OCI-LY7 (cell line): Measurements from ENCODE around the gene CCDC9B. TPM values are rescaled to one million over a fixed set of nuclear protein-coding genes. Genes with fewer than 3 reads are reported as not detected.

Source experiments
- Bru-seq: library from RNA; stranded (reverse); fragments of 400-500 nt; gene quantifications from one replicate; lab custom pipeline; 2021; lab: Mats Ljungman, UMichigan
- BruChase-seq, 2 experiments: library from RNA; stranded (reverse); fragments of 400-500 nt; gene quantifications; one replicate each; lab custom pipeline; 2021; lab: Mats Ljungman, UMichigan
- BruUV-seq: library from RNA; stranded (reverse); fragments of 400-500 nt; replicated peaks from 2 replicates; lab custom pipeline; 2021; lab: Mats Ljungman, UMichigan
- CTCF ChIA-PET: fragments of 300-600 bp; sonication (Branson Sonifier 250); formaldehyde crosslinking; loops from one replicate; lab custom pipeline; 2022; ENCODE audit warnings: antibody characterized with exemption; ENCODE audit not compliant: unreplicated experiment; lab: Charles Lee
- POLR2A ChIA-PET: fragments of 300-600 bp; sonication (Branson Sonifier 250); formaldehyde crosslinking; loops from one replicate; lab custom pipeline; 2022; ENCODE audit warnings: antibody characterized with exemption; lab: Charles Lee
- DNase-seq: peaks from one replicate; pipeline ENCODE4 v3.0.0-alpha.2; 2015; ENCODE audit warnings: low spot score
- H2AFZ ChIP-seq: fragments of 200-600 bp; sonication (generic), shearing (Covaris generic); 2 replicates; pipeline ENCODE4 v1.6.1; 2014; ENCODE audit warnings: mild to moderate bottlenecking, antibody characterized with exemption, low read length, moderate library complexity
- H3K27ac ChIP-seq: fragments of 200-600 bp; sonication (generic); 2 replicates; pipeline ENCODE4 v1.5.1; 2014; ENCODE audit warnings: mixed run types, low read depth, mild to moderate bottlenecking, moderate library complexity, low read length, inconsistent platforms; ENCODE audit not compliant: poor library complexity, severe bottlenecking
- H3K36me3 ChIP-seq: fragments of 200-600 bp; sonication (generic); 2 replicates; pipeline ENCODE4 v1.6.1; 2014; ENCODE audit warnings: mild to moderate bottlenecking, antibody characterized with exemption, low read length, moderate library complexity, mixed read lengths; ENCODE audit not compliant: insufficient read depth
- H3K4me1 ChIP-seq: fragments of 200-600 bp; sonication (generic); 2 replicates; pipeline ENCODE4 v1.5.1; 2014; ENCODE audit warnings: mild to moderate bottlenecking, low read length; ENCODE audit not compliant: insufficient read depth, poor library complexity, severe bottlenecking
- H3K4me2 ChIP-seq: fragments of 200-600 bp; sonication (generic); 2 replicates; pipeline ENCODE4 v1.6.1; 2014; ENCODE audit warnings: mild to moderate bottlenecking, low read length
- H3K4me3 ChIP-seq: fragments of 200-600 bp; sonication (generic); 2 replicates; pipeline ENCODE4 v1.5.1; 2014; ENCODE audit warnings: mild to moderate bottlenecking, low read depth, low read length; ENCODE audit not compliant: poor library complexity, severe bottlenecking
- H3K79me2 ChIP-seq: fragments of 200-600 bp; sonication (generic); 2 replicates; pipeline ENCODE4 v1.6.1; 2016; ENCODE audit warnings: low read depth, mild to moderate bottlenecking, low read length, moderate library complexity, mixed read lengths; ENCODE audit not compliant: insufficient read depth
- H3K9me2 ChIP-seq: fragments of 200-600 bp; sonication (generic); 2 replicates; pipeline ENCODE4 v1.6.1; 2016; ENCODE audit warnings: mild to moderate bottlenecking, low read length, mixed read lengths; ENCODE audit not compliant: insufficient read depth
- H3K9me3 ChIP-seq: fragments of 200-600 bp; sonication (generic); 2 replicates; pipeline ENCODE4 v1.6.1; 2014; ENCODE audit warnings: mild to moderate bottlenecking, mixed run types, low read length, mixed read lengths
- H4K20me1 ChIP-seq: fragments of 200-600 bp; sonication (generic); 2 replicates; pipeline ENCODE4 v1.6.1; 2014; ENCODE audit warnings: mild to moderate bottlenecking, antibody characterized with exemption, low read length, moderate library complexity, mixed read lengths; ENCODE audit not compliant: insufficient read depth
- CTCF ChIP-seq: fragments of 200-600 bp; sonication (generic); conservative IDR thresholded peaks from 2 replicates; pipeline ENCODE4 v1.5.1; 2014; ENCODE audit warnings: mild to moderate bottlenecking, antibody characterized with exemption, low read length, moderate library complexity, mixed read lengths
- EZH2phosphoT487 ChIP-seq: fragments of 200-600 bp; sonication (generic); IDR thresholded peaks from 2 replicates; pipeline ENCODE4 v1.6.1; 2018; ENCODE audit warnings: low read depth, borderline replicate concordance, mild to moderate bottlenecking, mixed run types, antibody characterized with exemption, low read length, moderate library complexity, mixed read lengths
- intact Hi-C: fragments of 100-400 bp; cut with micrococcal nuclease; formaldehyde crosslinking; loops from one replicate; pipeline ENCODE4 v1.10.0; 2022; ENCODE audit not compliant: unreplicated experiment
- long read RNA-seq: library from polyadenylated mRNA; stranded (forward); transcript quantifications from one replicate; pipeline ENCODE4 v2.0.0, GENCODE V29; 2022
- total RNA-seq, 2 experiments: library from RNA; depleted of rRNA in 1 of 2; stranded (reverse); fragments of >200 nt in 1 of 2; shearing (Covaris generic) in 1 of 2; gene quantifications; 2 replicates each; pipeline ENCODE4 v1.2.3, GENCODE V29; 2014 to 2022

The CCDC9B gene
- total RNA-seq (2014; rRNA removed; shearing (Covaris generic)), result 0.15 TPM in 1 of 2 replicates, not detected in the other
- 1.4 TPM in 2 replicates for total RNA-seq (2022)
- Bru-seq, nascent RNA, result percentile 16 among the genes with signal in this experiment
- BruChase-seq, experiment 1, labeled RNA remaining after a 6-hour chase, result percentile 14 among the genes with signal in this experiment
- BruChase-seq, experiment 2, labeled RNA remaining after a 2-hour chase, result percentile 19 among the genes with signal in this experiment
- long read RNA-seq, partial matches to known transcripts, result 1 of 1 reads
- long read RNA-seq, other reads (novel, unspliced or antisense), result 0 of 1 reads

GRCh38 chr15:40340740-40341400 is at the start of gene CCDC9B:
CCDC9B (minus strand) TSS chr15:40340939; CDS start chr15:40340819, 120 bp downstream.
- Histone ChIP-seq H3K79me2 (no peaks in the 10 kb centered on the region), H3K4me3 (no peak within 1 kb of the TSS), H3K4me1 (peaks cover 9% of the 10 kb centered on the region), H3K9me2 (no peaks in the 10 kb centered on the region), H3K36me3 (no peaks in the 10 kb centered on the region), H2AFZ (no peak within 1 kb of the TSS), H4K20me1 (no peaks in the 10 kb centered on the region), H3K27ac (no peak within 1 kb of the TSS), H3K4me2 (no peak within 1 kb of the TSS), H3K9me3 (no peaks in the 10 kb centered on the region)
- DNase-seq, result no peak
- ChIA-PET CTCF (no interaction called here), POLR2A (no interaction called here)
- TF ChIP-seq CTCF, result no peak
- no peak for TF ChIP-seq EZH2phosphoT487
- no TSS peak for BruUV-seq
- intact Hi-C loops, result no loop called here

GRCh38 chr15:40389824-40390595 is 49.3 kb upstream of the CCDC9B start:
- no peaks in the 10 kb centered on the region for H3K9me3 ChIP-seq
- no peak overlapping the region for H3K27ac ChIP-seq
- CTCF ChIA-PET, result interaction anchor here (0.9 kb wide), 1 partner anchor 8 kb away, joined by 3 read pairs; no protein-coding TSS in a partner anchor
- H3K4me1 ChIP-seq, result peaks cover 3% of the 10 kb centered on the region
- POLR2A ChIA-PET, result no interaction called here
- no peak overlapping the region for H2AFZ ChIP-seq
- no peak for DNase-seq
- H3K4me3 ChIP-seq, result no peak overlapping the region
- H3K79me2 ChIP-seq, result peaks cover 8% of the 10 kb centered on the region
- no peak overlapping the region for H3K4me2 ChIP-seq
- no TSS peak for BruUV-seq
- H3K36me3 ChIP-seq, result peaks cover 99% of the 10 kb centered on the region
- intact Hi-C loops, result no loop called here
- H4K20me1 ChIP-seq, result no peaks in the 10 kb centered on the region
- no peaks in the 10 kb centered on the region for H3K9me2 ChIP-seq
- no peak for TF ChIP-seq EZH2phosphoT487
- no peak for TF ChIP-seq CTCF
